ENCODE measurements around the gene MME.

Gene MME

DNA sequence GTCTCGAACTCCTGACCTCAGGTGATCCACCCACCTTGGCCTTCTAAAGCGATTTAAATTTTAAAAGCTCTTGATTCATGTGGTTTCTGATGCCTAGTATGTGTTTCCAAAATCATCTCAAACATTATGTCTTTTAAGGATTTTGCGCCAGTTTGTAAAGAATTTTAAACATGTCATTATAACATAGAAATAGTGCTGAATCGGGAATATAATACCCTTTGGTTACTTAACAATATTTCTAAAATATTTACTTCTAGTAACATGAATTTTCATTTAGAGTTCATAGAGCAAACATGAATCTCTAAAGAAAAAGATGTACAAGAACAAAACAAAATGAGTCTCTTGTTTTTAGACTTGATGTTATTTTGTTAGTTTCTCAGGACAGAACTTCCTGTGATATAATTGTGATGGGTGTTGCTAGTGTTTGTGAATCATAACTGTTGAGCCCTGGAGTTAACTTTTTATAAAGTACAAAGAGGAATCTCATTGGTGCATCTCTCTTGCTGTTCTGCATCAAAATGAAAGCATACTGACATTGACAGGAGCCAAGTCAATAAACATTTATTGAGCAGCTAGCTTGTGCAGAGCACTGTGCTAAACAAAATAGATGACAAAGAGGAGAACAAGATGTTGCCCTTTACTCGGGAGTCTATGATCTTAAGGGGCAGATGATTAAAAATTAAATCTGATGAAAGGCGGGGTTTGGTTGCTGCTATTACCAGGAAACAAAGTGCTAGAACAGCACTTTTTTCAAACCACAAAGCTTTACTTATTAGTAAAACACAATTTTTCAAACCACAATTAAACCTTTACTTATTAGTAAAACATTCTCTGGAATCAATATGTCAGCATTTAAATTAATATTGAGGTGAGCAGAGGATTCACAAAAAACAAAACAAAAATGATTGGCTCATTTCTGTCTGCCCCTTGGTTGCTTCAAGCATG, 73.4 kb downstream of the MME start:
- DNase-seq, result no peak

DNA sequence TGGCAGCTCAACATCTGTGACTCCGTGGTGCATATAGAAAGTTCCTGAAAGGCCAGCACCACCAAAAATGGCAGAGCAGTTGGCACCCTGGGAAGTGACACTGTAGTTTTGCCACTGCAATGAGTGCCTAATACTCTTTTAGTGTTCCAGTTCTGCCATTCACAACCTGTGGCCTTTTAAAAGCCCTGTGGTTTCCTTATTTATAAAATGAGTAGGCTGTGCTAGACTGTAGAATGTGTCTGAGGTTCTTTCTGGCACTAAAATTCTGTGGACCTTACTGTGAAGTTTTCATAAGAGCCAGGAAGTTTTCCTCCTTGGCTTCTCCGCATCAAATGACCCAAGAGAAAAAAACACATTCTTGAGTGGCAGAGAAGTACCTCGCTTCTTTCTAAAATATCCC, 74.1 kb downstream of the MME start:
- DNase-seq, result no peak

DNA sequence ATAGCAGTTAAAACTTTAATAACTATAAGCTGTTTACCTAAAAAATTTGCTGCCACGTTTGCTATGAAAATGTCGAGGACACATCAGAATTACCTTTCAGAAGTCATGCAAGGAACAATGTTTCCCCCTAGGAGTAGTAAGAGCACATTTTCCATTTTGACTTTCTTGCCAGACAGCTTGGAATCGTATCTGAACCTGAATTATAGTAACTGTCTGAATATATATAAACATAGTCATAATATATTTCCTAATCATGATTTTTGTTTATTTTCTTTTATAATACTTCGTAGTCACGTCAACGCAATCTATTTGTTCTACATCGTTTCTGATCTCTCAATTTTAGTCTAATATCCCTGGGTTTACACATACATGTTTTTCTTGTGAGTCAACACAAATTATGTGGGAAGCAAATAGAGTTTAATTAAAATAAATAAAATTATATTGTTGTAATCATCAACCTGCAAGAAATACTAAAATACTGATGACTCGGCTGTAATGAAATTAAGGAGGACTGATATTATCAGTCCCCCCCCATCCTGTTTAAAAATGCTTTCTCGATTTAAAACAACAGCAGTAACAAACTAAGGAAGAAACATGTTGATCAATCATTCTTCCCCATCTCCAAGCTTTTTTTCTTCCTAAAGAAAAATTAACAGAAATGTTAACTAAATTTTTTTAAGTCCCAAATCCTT, 78.4 kb downstream of the MME start:
- no peak for DNase-seq

DNA sequence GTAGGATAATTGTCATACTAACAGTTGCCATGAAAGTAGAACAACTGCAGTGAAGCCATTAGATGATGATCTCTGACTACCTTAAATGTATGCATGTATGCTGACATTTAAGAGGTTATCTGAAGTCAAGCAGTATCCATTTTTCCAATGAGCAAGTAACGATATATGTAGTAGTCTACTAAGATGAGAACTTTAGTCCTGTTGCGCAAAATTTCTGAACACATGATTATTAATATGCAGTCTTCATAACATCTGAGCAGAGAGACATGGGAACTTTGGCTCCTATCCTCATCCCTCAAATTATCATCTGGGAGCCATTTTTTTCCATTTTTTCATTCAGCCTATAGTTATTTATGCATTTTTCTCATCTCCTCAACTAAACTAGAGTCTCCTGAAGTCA, 79.2 kb downstream of the MME start:
- no peak for DNase-seq

DNA sequence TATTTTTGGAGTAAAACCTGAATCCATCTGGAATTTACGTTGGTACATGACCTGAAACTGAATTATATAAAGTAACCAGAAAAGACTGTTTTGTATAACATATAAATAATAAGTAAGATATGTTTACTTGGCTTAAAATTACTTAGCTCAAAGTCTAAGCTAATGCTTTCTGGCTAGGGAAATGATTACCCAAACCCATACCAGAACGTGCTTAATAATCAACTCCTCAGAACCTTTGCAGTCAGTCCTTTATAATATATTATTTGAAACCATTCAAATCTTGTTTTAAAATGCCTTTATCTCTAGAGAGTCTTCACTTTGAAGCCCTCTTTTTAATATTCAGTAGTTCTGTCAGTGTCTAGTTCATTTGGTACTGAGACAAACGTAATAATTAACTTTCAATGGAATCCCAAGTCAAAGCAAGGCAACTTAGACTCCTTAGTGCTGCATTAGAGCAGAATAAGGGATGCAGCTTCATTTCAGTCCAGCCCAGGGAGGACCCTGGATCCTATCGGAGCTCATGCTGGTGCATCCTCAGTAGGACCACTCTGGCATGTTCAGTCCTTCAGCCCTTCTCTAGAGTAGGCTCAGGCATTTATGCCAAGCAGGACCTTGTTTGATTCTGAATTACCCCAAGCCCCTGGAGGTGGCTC, 81.6 kb downstream of the MME start:
- no peak for DNase-seq

DNA sequence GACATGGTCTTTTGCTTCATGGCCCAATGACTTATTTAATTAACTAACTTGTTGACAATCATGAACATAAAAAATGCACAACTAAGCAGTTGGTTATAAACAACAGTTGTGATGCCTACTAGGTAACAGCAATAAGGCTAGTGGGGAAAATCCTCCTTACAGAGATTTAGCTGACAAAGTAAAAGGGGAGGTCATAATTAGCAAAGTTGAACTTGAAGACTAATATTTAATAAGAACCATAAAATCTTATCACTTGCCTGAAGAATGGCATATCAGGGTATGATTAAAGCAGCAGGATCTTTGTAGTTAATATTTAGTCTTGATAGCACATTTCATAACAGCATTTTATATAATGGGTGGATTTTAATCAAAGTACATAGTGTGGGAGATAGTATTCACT, 84.2 kb downstream of the MME start:
- no peak for DNase-seq

DNA sequence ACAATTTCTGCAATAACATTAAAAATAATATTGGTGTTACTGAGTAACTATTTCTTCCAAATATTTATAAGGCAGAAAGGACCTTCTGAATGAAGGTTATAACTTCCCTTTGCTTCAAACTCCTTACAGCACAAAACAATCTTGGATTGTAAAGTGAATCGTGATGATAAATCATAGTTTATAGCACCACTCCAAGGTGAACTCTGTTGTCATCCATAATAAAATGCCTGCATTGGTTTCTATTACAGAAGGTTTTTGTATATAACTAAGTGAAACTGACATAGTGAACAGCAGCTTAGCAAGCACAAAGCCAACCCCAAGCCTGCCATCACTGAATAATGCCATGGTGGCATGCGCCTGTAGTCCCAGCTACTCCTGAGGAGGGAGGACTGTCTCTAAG, 86.3 kb downstream of the MME start:
- no peak for DNase-seq

DNA sequence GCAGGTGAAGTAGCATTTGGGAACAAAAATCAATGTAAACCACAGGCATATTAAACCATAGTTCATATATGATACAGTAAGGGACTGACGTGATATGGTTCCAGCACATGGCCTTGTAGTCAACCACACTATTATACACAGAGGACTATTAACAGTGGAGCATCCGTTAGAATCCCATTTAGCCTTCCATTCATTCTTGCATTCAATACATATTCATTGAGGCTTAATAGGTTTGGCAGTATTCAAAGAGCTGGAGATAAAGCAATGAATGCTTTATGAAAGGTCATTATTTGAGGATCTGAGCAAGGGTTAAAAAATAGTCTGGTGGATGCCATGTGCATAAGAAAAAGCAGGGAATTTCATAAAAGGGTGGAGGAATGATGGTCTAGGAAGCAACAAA, 89.1 kb downstream of the MME start:
- DNase-seq, result no peak

DNA sequence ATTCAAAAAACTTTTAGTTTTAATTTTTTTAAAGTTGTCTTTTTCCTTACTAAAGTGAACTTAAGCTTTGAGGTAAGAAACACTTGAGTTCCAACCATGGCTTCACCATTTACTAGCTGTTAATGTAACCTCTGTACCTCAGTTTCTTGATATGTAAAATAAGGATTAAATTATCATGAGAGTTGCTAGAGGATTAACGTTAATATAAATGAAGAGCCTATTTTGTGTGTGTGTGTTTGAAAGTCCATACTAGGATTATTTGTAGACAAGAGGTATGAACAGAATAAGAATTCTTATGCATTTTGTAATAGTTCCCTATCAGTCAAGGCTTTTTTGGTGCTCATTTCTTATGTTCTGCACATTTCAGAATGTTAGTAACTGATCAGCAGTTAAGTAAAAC, 93.7 kb downstream of the MME start:
- DNase-seq, result no peak

DNA sequence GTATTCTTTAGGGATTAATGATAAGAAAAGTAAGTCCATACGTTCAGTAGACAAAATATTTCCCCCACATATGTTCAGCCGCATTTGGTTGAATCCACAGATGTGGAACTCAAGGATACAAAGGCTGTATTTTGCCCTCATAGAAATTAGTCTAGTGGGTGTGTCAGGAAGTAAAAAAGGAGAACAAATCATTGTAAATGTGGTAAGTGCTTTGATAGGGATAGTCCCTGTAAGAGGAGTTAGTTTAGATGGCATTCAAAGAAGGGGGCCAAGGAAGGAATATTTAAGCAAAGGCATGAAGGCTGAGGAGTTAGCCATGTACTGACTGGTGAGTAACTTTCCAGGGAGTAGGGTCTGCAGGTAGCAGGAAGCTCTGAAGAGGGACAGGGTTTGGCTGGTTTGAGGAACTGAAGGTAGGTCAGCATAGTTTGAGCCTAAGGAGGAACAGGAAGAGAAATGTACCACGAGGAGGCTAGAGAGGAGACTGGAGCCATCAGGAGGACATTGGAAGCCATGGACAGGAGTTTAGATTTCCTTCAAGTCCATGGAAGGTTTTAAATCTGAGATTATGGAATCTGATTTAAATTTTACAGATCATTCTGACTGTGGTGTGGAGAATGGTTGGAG, 98.8 kb downstream of the MME start:
- peak; percentile 5 for DNase-seq

DNA sequence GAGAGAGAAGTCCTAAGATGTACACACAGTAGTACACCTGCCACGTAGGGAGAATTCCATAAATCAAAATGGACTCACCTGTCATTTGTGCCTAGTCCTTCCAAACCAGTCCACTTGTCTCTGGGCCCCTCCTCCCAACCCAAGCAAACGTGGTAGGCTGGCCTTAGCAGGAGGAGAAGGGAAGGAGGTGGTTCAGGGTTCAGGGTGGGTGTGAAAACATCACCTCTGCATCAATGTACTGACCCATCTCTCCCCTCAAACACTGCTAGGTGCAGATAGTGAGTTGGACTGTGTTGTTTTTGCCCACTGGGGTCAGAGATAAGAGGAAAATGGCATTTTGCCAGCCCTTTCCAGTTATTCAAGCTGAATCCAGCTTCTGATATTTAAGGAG, 99.3 kb downstream of the MME start:
- no peak for DNase-seq

DNA sequence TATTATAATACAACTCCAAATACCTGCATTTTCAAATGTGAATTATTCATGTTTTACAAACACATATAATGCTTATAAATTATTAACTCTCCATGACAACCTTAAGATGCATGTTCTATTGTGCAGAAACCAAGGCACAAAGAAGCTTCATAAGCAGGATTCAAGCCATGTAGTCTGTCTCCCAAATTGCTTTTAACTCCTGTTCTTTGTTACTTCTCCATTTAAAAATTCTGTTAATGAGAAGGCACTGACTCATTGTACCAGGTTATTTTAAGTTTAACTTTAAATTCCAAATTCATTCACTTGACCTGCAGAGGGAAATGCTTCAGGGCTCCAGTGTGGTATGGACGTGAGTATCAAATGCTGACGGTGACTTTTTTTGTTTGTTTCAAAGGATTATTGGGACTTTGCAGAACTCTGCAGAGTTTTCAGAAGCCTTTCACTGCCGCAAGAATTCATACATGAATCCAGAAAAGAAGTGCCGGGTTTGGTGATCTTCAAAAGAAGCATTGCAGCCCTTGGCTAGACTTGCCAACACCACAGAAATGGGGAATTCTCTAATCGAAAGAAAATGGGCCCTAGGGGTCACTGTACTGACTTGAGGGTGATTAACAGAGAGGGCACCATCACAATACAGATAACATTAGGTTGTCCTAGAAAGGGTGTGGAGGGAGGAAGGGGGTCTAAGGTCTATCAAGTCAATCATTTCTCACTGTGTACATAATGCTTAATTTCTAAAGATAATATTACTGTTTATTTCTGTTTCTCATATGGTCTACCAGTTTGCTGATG, 100.0 kb downstream of the MME start:
- no peak for DNase-seq

DNA sequence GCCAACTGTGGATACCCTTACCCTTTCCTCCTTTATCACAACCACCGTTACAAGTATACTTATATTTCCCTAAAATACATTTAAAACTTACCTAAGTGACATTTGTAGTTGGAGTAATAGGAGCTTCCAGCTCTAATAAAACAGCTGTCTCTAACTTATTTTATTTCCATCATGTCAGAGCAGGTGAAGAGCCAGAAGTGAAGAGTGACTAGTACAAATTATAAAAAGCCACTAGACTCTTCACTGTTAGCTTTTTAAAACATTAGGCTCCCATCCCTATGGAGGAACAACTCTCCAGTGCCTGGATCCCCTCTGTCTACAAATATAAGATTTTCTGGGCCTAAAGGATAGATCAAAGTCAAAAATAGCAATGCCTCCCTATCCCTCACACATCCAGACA, 102.3 kb downstream of the MME start:
- DNase-seq, result no peak

DNA sequence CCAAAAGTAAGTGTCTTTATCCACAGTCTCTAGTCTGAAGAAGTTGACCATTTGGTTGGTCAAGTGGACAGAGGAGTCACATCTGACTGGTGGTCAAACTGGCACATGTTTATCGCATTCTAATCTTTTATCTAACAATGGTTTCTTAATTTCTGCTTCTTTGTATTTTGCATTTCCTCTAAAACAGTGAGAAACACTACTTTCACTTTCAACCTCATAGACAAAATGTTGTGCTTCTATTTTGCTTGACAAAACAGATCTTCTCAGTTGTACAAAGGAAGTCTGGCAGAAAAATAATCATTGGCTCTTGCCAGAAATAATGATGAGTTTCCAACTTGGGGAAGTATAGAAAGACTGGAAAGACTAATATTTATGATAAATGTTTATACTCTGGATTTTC, 103.9 kb downstream of the MME start:
- DNase-seq, result peak; percentile 34

DNA sequence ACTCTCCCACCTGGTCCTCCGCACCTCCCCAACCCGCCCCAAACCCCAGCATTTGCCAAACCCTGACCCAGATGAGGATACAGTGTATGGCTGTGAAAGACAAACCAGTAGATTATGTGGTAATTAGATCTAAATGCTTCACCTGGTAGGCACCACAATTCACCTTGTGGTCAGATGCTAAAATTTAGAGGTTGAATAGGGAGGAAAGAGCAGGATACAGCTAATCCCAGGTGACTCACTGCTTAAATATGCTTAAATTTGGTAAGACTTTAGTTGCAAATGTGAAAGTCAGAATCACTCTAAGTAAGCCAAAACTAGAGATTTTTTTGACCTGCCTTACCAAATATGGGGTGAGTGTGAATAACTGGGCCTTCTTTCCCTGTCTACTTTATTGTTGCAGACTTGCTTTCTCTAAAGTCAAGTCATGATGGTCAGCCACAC, 105.5 kb downstream of the MME start:
- no peak for DNase-seq

DNA sequence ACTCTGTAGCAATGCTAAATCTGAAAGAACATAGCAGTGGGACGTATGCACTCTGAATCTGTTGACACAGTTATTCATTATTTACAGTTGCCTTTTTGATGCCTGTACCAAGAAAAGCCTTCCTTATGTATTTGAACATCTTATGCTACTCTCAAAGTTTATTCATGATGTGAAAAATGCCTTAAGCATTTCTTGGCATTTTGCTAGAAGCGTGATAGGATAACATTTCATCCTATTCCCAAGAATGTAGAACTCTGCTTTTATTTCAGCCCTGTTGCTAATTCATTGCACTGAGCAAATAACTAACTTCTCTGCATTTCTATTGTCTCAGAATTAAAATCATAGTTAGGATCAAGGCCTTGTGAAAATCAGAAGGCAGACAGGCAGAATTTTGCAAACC, 107.9 kb downstream of the MME start:
- no peak for DNase-seq

DNA sequence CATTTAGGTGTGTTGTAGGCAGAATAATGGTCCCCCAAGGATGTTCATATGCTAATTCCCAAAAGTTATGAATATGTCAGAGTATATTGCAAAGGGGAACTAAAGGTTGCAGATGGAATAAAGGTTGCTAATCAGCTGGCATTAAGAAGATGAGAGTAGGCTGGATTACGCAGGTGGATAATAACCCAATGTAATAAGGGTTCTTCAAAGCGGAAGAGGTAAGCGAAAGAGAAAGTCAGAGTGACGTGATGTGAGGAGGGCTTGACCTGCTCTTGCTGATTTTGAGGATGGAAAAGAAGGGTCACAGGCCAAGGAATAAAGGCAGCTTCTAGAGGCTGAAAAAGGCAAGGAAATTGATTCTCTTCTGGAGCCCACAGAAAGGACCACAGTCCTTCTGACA, 109.4 kb downstream of the MME start:
- DNase-seq, result no peak

DNA sequence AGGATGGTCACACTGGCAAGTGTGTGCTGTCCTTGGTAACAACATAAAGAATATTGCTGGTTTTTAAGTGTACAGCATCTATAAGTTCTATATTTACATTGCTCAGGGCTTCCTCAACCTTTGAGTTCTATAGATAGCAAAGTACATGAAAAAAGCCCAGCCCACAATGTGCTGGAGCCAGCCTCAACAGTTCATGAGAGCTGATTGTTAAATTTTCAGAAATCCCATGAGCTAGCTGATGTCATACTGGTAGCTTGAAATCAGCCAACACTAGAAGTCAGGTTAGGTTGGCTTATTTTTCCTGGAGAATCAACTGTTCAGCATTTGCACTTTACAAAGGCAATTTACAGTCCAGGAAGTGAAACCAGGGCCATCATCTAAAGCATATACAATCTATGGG, 110.6 kb downstream of the MME start:
- no peak for DNase-seq

DNA sequence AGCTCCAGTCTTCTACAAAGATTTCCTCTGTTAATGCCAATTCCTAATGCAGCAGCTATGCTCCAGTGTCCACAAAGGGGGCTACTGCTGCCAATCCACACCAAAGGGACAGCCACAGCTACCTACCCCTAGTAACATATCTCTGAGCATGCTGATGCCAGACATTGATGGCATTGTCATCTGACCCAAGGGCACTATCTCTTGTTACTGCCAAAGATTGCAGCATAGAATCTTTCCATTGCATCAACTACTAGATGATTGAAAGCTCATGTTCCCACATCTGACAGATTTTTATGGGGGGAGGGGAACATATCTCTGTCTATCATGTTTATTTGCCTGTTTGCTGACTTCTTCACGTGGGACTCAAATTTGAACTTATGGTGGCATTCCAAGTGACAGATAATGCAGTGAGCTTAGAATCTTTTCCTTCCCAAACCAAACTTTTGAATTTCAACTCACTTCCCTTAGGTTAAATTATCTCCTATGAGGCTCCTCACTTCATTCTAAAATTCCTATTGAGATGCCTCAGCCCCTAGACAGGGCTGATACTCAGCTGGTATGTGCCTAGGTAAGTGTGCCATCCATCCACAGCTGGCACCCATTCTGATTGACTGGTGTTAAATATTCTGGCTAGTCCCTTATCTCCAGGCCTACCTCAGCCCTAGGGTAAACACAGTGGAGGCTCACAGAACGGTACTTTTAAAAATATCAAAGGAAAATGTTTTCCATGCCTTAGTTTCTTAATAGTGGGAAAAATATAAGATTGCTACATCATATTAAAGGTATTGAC, 113.0 kb downstream of the MME start:
- no peak for DNase-seq

DNA sequence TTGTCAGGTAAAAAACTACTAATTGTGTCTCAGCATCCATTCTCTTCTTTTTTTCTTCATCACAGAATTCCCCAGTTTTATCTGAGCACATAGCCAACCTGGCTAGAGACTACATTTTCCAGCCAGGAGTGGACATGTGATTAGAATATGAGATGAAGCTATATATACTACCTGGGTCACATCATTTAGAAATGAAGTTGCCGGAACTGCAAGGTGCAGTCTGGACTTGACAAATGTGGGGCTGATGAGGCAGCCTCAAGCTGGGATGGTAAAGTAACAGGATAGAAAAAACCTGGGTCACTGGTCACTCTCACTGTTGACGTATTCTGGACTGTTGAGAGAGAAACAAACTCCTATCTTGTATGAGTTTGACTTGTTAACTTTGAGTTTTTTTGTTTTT, 113.7 kb downstream of the MME start:
- DNase-seq, result no peak
